GM19395 (cell line): Measurements from ENCODE around the gene GP1BB.

ENCODE experiments used
- ATAC-seq: cut with Tn5 transposase; IDR thresholded peaks from one replicate; pipeline ENCODE4 v1.9.1; 2021; ENCODE audit warnings: mild to moderate bottlenecking, moderate library complexity; ENCODE audit not compliant: unreplicated experiment

GP1BB gene

DNA sequence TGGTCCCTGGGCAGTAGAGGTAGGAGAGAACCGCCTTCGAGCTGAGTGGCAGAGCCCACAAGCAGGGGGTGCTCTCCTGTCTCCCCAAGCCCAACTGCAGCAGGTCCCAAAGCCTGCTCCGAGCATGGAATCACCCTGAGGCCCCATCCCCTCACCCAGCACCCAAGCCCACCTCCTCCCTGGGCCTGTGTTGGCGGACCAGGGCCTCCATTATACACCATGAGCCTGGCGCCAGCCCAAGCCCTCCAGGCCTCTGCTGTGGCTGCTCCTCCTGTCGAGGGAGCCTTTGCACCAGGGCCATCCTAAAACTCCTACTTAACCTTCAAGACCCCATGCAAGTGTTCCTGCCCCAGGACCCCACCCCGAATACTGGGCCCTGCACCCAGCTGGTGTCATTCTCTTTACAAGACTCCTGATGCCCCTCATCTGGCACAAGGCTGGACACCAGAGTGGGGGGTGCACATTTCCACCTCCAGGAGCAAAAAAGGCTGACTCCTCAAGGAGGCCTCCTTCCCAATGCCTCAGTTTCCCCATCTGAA lies 16.6 kb downstream of the GP1BB start:
- no peak for ATAC-seq

DNA sequence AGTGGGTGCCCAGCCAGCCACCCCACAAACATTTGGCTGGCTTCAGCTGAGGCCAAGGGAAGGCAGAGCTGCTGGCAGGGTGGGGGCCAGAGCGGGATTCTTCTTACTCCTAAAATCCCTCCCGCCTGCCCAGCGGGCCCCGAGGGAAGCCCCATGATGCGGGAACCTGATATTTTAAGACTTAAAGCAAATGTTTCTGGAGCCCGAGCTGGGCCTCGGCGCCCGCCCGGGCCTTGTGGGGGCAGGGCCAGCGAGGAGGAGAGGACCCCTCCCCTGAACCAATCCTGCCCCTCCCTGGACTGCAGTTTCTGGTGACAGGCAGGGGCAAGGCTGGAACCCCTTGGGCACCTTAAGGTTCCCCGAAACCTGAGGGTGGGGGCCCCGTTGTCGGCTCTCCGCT lies 17.2 kb downstream of the GP1BB start:
- no peak for ATAC-seq

GRCh38 chr22:19741053-19741452 lies 17.7 kb downstream of the GP1BB start:
- no peak for ATAC-seq

DNA sequence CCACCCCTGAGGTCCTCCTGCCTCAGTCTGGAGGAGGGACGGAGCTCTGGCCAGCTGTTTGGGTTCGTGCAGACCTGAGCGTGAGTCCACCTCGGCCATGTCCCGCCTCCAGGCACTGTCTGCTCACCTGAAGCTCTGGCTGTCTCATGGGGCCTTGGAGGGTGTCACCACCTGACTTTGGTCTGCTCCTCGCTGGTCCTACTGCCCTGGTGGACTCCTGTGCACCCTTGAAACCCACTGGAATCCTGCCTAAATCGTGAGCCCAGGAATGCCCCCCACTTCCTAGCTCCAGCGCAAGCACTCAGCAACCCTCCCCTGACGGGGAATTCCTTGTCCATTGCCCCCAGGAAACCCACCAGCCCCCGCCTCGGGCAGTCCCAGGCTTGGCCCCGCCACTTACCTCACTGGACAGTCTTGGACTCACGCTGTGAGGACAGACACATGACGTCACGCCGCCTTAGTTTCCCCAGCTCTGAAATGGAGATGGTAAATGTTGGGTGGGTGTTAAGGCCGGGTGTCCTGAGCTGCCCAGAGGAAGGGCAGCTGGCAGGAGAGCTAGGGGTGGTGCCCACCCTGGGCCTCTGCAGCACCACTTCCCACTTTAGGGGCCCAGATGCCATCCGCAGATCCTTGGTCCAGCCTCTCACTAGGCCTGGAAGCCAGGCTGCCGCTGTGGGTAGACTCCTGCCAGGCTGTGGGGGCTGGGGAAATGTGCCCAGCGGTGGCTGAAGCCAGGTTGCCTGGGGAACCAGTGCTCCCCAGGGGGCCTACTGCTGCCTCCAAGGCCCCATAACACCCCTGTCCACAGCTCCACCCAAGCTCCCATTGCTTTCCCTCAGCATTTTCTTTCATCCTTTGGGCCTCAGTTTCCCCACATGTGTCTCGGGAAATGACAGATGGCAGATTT lies 19.1 kb downstream of the GP1BB start:
- no peak for ATAC-seq

- ATAC-seq = no peak
Measured at GRCh38 chr22:19743081-19743480, 19.7 kb downstream of the GP1BB start.

DNA sequence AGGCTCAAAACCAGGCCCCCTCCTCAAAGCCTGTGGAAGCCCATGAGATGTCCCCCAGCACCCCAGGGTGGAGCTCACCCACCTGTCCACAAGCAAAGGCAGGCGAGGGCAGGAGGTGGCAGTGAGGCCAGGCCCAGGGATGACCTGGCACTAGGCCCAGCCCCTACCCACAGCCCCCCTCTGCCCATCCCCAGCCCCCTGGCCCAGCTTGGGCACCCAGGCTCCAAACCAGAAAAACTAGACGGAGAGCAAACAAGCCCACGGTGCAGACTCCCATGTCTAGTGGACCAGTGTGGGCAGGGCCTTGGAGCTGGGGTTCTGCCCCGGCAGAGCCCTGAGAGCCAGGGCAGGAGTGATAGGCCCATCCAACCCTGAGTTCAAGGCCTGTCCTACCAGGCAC lies 20.3 kb downstream of the GP1BB start:
- no peak for ATAC-seq

- no peak for ATAC-seq
Measured at GRCh38 chr22:19744350-19745006, 21.1 kb downstream of the GP1BB start.

DNA sequence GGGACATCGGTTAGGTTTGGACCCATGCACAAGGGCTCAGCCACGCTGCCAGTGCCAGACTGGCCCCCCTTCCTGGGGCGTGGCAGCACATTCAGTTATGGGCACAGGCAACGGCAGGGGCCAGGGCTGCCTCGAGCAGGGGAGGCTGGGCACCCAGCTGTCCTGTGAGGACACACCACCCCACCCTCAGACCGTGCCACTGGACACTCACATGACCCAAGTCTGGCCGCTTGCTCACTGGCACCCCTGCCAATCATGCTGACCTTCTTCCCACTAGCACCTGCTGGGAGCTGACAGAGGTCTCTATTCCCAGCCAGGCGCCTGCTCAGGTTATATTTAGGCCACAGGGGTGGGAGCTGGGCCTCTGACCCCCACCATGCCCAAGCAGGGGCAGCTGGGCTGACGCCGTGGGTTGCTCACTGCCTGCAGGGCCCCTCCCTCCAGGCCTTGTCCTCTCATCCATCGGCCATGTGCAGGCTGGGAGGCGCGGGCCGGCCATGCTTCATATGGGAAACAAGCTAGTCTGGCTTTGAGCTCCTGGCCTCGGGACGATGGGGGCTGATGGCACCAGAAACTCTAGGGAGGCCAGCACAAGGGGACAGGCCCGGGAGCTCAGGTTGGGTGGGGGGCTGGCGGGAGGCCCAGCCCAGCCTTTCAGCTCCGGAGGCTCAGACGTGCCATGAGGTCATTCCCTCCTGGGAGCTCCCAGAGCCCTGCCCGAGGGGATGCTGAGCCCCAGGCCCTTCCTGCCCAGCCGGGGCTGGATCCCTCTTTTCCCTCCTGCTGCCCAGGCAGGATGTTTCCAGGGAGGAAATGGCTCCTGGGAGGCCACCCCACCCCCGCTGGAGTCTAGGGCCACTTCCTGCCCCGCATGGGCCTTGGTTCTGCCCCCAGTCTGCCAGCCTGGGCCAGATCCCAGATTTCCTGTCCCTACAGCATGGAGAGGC lies 22.1 kb downstream of the GP1BB start:
- no peak for ATAC-seq

DNA sequence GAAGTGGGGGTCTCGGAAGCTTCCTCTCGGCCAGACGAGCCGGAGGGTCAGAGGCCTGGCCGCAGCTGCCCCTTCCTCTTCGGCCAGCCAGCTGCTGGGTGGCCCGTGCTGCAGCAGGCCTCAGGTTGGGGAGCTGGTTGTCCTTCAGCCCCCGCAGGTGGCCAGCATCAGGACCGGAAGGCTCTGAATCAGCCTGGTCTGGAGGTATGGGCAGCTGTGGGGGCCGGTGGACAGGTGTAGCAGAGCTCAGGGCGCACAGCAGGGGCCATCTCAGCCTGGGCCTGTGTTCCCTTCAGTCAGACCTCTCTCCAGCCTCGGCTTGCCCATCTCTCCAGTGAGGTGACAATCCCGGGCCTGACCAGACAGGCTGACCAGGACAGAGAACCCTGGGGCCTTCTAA lies 23.4 kb downstream of the GP1BB start:
- no peak for ATAC-seq

GRCh38 chr22:19747551-19747950 lies 24.2 kb downstream of the GP1BB start:
- ATAC-seq = no peak

DNA sequence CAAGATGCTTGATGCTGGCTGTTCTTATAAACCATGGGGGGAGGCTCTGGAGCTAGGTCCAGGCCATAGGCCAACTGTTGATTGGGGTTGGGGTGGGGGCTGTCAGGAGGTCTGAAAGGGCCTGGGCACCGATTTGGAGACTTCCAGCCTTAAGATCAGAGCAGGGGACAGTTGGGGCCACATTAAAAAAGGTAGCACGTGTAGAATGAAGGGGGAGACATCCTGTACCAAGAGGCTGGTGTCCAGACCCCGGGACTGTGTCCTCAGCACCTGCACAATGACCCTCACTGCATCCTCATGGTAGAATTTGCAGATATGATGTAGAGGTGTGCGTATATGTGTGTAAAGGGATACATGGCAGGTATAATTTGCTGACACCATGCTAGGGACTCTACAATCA lies 24.8 kb downstream of the GP1BB start:
- no peak for ATAC-seq

- no peak for ATAC-seq
Measured at GRCh38 chr22:19748991-19749664, 25.8 kb downstream of the GP1BB start.

GRCh38 chr22:19749876-19750275 lies 26.5 kb downstream of the GP1BB start:
- no peak for ATAC-seq

- ATAC-seq = no peak
Measured at GRCh38 chr22:19750507-19751490, 27.5 kb downstream of the GP1BB start.

- no peak for ATAC-seq
Measured at GRCh38 chr22:19751497-19752245, 28.3 kb downstream of the GP1BB start.

DNA sequence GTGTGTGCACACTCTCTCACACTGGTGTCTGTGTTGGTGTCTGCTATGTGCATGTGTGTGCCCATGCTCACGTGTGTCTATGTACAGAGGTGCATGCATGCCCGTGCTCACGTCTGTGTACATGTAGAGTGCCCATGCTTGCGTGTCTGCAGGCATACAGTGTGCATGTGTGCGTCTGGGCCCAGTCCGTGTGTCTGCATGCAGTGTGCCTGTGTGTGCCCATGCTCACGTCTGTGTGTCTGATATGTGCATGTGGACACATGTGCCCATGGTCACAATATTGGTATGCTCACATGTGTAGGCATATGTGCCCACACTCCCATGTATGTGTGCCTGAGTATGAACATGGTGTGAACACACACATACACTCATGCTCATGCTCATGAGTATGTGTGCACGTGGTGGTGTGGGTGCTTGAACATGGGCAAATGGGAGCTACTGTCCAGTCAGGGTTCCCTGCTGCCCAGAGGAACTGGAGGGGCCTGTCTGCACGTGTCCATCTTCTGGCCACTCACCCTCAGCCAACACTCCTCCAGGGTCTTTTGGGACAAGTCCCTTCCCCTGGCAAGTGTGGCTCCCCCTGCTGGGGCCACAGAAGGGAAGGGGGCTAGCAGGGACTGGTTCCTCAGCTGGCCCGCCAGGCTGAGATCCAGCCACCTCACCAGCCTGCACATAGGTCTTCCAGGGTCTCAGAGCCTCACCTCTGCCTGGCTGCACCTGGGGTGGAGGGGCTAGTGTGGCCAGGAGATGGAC lies 29.9 kb downstream of the GP1BB start:
- ATAC-seq = no peak

DNA sequence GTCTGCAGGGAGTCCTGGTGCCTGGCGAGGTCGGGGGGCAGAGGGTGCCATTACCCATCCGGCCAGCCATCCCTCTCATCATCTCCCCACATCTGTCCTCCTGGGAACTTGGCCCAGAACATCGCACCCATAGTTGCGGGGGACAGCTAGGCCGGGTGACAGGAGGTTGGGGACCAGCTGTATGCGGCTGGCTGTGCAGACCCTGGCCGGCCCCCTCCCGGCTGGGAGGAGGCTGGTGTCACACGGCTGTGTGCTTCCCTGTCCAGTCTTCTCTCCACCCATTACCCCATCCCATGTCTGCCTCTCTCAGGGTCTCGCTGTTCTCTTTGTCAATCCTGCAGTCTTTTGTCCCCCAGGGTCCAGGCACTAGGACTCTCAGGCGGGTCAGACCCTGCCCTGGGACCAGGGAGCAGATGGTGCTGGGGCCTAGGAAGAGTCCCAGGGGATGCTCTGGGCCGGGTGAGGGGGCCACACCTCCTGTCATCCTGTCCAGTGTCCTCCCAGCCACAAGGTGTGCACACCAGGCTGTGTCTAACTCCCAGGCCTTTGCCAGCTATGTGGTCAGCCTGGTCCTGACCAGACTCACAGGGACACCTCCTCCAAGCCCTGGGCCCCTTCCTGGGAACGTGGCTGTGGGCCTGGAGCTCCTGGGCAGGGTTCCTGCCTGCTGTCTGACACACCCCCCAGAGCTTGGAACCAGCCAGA lies 30.8 kb downstream of the GP1BB start:
- no peak for ATAC-seq
